Stimulated activated CD8-positive, alpha-beta memory T cell treated with anti-CD3 and anti-CD28 coated beads, Interleukin-7, amount 100 ng/mL, for 48 hours (primary cell): ENCODE results near the gene SLC31A2.

Source experiments
- DNase-seq, 2 donors: peaks; one replicate each; pipeline ENCODE4 v3.0.0-alpha.2; 2020; ENCODE audit warnings: low read depth in 1 of 2; ENCODE audit errors: extremely low read depth in 1 of 2

Gene SLC31A2

GRCh38 chr9:113184539-113184938 lies 33.7 kb downstream of the SLC31A2 start:
- no peak for DNase-seq

GRCh38 chr9:113185271-113185670 lies 34.5 kb downstream of the SLC31A2 start:
- no peak for DNase-seq

DNA sequence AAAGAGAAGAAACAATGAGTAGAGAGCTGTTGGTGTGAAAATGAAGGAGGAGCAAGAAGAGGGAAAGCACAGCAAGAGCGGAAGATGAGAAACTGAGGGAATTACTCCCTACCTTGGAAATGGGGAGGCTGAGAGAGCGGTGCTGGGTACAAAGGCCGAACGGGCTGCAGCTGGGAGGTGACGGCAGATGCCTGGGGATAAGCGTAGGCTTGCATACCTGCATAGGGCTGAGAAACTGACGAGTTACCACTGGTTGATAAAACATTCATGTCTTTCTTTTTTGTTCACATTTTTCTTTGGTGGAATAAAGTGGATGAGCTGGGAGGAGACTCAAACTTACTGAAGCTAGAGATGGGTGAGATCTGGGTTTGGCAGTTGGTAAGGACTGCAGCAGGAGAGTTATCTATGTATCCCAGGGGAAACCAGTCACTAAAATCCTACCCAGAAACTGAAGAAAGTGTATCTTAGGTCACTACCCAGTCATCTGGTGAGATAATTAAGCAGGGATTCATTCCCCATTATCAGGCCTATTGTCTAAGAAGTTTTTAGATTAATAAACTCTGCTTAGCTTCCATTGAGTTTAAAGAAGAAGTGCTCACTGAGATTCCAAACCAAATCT lies 35.4 kb downstream of the SLC31A2 start:
- DNase-seq: no peak

- no peak for DNase-seq
Observed at GRCh38 chr9:113187929-113188595, 37.3 kb downstream of the SLC31A2 start.

- no peak for DNase-seq
Observed at GRCh38 chr9:113192455-113192854, 41.6 kb downstream of the SLC31A2 start.

- no peak for DNase-seq
Observed at GRCh38 chr9:113199683-113200329, 49.0 kb downstream of the SLC31A2 start.

DNA sequence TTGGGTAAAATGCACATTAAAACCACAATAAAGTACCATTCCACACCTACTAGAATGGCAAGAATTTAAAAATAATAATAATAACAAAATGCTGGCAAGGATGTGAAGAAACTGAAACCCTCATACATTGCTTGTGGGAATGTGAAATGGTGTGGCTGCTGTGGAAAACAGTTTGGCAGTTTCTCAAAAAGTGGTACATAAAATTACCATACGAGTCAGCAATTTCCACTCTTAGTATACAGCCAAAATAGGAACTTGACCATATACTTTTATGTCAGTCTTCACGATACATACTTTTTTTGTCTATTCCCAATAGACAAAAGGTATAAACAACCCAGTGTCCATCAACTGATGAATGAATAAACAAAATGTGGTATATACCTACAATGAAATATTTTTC lies 54.6 kb downstream of the SLC31A2 start:
- DNase-seq: no peak

GRCh38 chr9:113205861-113206260 lies 55.1 kb downstream of the SLC31A2 start:
- DNase-seq: no peak

- DNase-seq: no peak
Observed at GRCh38 chr9:113210815-113211214, 60.0 kb downstream of the SLC31A2 start.
